Urothelium cell line (cell line): ENCODE measurements around the gene OR10C1.
"Not testable (repeated sequence)": the region's sequence is repeated elsewhere in the genome, so short reads cannot be mapped to it uniquely, and the experiment has no call there.

Experiments
- DNase-seq: peaks from one replicate; pipeline ENCODE4 v3.0.0; 2011; ENCODE audit warnings: low spot score, mixed read lengths
- FAIRE-seq: peaks from 2 replicates; lab custom pipeline; 2011; peaks lifted over from hg19 to GRCh38; lab: Jason Lieb, UNC

The OR10C1 gene

GRCh38 chr6:29439006-29439405 is at the start of gene OR10C1:
Gene OR10C1 (plus strand): TSS chr6:29439306. CDS start chr6:29440016, 710 bp downstream.
- FAIRE-seq (no peak), DNase-seq (no peak)

- DNase-seq = no peak
Measured at GRCh38 chr6:29395331-29395730, 43.8 kb upstream of the OR10C1 start, which contains the start of gene OR12D2. Gene OR12D2 (plus strand): TSS chr6:29395631. CDS start chr6:29396700, 1,069 bp downstream.

DNA sequence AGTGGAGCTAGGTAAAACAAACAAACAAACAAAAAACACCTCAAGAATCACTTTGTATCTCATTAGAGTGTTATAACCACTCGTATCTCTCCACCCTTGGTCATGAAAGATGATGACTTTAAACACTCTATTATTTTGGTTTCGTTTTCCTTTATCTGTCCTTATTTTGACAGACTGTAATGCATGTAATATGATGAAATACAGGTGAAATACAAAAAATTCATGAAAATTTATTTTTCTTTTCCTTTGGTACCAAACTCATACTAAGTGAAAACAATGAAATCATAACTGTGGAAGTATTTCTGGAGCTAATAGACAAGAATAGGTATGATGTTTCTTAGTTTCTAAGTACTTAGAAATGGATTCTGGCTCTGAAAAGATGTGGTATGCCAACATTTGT is 39.6 kb upstream of the OR10C1 start:
- FAIRE-seq (no peak), DNase-seq (no peak)

More at GRCh38 chr6:29395331-29395730, 43.8 kb upstream of the OR10C1 start, which contains the start of gene OR12D2:
- FAIRE-seq = no peak

GRCh38 chr6:29403801-29404200 is 35.3 kb upstream of the OR10C1 start:
- FAIRE-seq (no peak), DNase-seq (no peak)

DNA sequence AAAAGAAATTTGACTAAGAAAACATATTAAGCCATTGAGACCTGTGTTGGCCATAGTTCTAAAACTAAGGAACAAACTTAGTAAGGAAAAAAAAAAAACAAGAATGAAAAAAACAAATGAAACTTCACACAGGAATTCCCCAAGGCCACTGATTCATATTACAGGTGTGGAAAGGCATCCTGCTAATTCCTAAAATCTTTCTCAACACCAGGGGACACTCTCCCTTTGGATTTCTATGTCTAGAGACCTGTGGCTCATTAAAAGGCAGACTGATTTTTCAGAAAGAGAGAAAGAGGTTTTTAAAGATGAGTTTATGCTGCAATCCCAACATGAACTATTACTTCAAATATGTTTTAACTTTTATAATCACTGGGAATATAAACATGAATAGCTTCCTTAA is 24.5 kb upstream of the OR10C1 start, which contains the start of gene OR12D1:
Gene OR12D1, plus strand, starts transcription at position 341 of the 400 bp plus-strand sequence.
- DNase-seq = no peak
- FAIRE-seq = no peak

DNA sequence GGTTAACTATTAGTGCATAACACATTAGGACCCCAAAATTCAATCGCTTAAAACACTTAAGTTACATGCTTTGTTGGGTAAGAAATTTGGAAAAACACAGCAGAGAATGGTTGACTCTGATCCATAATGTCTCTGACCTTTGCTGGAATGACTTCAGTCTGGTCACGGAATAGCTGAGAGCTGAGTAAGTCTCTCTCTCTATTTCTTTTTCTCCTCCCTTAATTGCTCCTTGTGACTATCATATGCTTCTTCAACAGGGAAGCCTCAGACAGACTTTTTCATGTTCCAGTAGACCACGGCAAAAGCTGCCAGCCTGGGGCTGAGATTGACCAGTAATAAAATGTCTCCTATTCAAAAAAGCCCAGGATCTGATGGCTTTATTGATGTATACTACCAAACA is 19.6 kb upstream of the OR10C1 start:
- DNase-seq = no peak
- FAIRE-seq = no peak

GRCh38 chr6:29424168-29424567 is 14.9 kb upstream of the OR10C1 start:
- no peak for DNase-seq
- no peak for FAIRE-seq

DNA sequence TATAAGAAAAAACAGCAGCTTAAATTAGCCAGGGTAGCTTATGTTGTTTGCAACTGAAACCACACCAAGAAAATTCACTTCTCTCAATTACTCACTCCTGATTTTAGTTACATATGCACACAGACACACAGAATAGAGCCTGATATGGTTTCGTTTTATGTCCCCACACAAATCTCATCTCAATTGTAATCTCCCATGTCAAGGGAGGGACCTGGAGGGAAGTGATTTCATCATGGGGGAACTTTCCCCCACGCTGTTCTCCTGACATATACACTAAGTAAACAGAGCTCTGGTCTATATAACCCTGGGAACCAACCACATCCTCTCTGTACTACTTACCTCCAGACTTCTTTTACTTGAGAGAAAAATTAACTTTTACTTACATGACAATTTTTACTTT is 14.5 kb upstream of the OR10C1 start:
- DNase-seq (no peak), FAIRE-seq (no peak)

- FAIRE-seq (no peak), DNase-seq (no peak)
Measured at GRCh38 chr6:29425075-29425474, 14.0 kb upstream of the OR10C1 start.

GRCh38 chr6:29426654-29427053 is 12.5 kb upstream of the OR10C1 start:
- no peak for DNase-seq
- no peak for FAIRE-seq

- not testable (repeated sequence) for FAIRE-seq, DNase-seq
Measured at GRCh38 chr6:29436730-29437129, 2.4 kb upstream of the OR10C1 start.

DNA sequence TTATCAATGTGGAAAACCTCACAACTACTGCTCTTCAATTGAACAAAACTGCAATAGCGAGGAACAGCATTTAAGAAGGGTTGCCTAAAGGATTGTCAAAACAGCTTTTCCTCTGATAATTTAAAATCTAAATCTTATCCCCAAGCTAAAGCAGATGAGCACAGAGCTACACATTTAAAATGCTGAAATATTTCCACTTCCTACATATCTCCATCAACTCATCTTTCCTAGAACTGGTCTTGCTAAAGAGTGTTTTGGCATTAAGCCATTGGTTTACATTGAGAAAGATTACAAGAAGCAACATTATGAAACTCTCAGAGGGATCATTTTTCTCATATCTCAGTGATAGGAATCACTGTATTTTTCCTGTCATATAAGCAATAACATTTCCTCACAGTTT is 3.6 kb downstream of the OR10C1 start:
- no peak for FAIRE-seq

DNA sequence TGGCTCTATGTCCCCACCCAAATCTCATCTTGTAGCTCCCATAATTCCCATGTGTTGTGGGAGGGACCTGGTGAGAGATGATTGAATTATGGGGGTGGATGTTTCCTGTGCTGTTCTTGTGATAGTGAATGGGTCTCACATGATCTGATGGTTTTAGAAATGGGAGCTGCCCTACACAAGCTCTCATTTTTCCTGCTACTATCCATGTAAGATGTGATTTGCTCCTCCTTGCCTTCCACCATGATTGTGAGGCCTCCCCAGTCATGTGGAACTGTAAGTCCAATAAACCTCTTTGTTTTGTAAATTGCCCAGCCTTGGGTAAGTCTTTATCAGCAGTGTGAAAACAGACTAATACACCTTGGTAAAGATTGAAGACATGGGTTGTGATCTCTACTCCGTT is 4.9 kb downstream of the OR10C1 start:
- DNase-seq, FAIRE-seq: not testable (repeated sequence)

More for the DNA sequence above, 3.6 kb downstream of the OR10C1 start:
- DNase-seq = no peak

GRCh38 chr6:29447670-29448069 is 8.6 kb downstream of the OR10C1 start:
- peak; percentile 45 for DNase-seq
- FAIRE-seq = no peak

DNA sequence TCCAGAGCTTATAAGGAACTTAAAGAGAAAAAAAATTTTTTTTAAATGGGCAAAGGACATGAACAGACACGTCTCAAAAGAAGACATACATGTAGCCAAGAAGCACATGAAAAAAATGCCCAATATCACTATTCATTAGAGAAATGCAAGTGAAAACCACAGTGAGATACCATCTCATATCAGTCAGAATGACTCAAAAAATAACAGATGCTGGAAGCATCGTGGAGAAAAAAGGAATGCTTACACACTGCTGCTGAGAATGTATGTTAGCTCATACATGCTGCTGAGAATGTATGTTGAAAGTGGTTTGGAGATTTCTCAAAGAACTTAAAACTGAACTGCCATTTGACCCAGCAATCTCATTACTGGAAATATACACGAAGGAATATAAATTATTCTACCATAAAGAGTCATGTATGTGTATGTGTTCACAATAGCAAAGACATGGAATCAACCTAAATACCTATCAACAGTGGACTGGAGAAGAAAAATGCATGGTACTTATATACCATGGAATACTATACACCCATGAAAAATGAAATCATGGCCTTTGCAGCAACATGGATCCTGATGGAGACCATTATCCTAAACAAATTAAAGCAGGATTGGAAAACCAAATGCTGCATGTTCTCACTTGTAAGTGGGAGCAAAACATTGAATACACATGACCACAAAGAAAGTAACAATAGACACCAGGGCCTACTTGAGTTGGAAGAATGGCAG is 12.5 kb downstream of the OR10C1 start:
- no peak for FAIRE-seq
- DNase-seq = no peak

DNA sequence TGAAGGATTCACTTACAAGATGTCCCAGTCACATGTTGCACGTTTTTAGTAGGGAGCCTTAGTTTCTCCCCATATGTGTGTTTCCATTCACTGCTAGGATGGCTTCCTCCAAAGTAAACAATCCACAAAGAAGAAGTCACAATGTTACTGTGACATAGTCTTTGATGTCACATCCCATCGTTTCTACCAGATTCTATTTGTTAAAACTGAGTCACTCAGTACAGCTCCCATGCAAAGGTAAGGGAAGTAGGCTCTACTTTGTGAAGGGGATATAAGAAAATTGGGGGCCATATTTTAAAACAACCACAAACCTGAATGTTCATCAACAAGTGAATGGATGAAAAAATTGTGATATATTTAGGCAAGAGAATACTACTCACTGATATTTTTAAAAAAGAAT is 17.9 kb downstream of the OR10C1 start, which contains the start of the genes OR11A1 and OR2H1:
Gene OR11A1, minus strand, starts transcription at position 101 of the 400 bp plus-strand sequence. CDS start 29,430 bp downstream, outside the sequence.
Gene OR2H1, plus strand, starts transcription at position 185 of the 400 bp plus-strand sequence. CDS start 4,615 bp downstream, outside the sequence.
- DNase-seq = no peak
- no peak for FAIRE-seq

GRCh38 chr6:29461021-29461814 is 22.1 kb downstream of the OR10C1 start:
- FAIRE-seq (no peak), DNase-seq (no peak)

- FAIRE-seq (no peak), DNase-seq (no peak)
Measured at GRCh38 chr6:29462022-29462421, 22.9 kb downstream of the OR10C1 start.

GRCh38 chr6:29465279-29465678 is 26.2 kb downstream of the OR10C1 start:
- peak; percentile 62 for FAIRE-seq
- no peak for DNase-seq

- FAIRE-seq (no peak), DNase-seq (no peak)
Measured at GRCh38 chr6:29465801-29466200, 26.7 kb downstream of the OR10C1 start.

DNA sequence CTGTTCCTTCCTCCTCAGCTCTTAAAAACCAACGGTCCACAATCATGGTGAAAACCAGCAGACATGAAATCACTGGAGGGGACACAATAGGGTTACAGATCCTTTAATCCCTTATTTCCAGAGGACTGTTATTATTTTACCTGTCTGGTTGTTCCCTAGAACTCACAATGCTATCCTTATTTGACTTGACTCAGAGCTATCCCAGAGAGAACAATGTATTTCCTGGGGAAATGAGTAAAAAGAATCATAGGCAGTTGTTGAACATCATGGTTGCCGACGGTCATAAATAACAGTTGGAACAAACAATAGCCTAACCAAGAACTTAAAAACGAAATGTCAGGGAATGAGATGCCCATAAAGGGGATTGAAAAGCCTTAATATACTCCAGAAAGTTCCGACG is 27.1 kb downstream of the OR10C1 start:
- DNase-seq (no peak), FAIRE-seq (no peak)
